GM12878 (cell line): ENCODE measurements around the gene TTLL8. TPM values are rescaled to one million over a fixed set of nuclear protein-coding genes. Genes with fewer than 3 reads are reported as not detected.

ENCODE experiments used
- ATAC-seq: fragments of 200-7000 bp; cut with Tn5 transposase; 3 replicates; pipeline ENCODE4 v1.9.1; 2020; ENCODE audit warnings: mild to moderate bottlenecking, moderate library complexity
- BruUV-seq: library from RNA; stranded (reverse); fragments of 400-500 nt; replicated peaks from 2 replicates; lab custom pipeline; 2021; lab: Mats Ljungman, UMichigan
- CTCF ChIA-PET: fragments of 300-600 bp; sonication (Branson Sonifier 250); formaldehyde crosslinking; extraction: SDS; loops from one replicate; lab custom pipeline; 2021; ENCODE audit warnings: inconsistent platforms; lab: Yijun Ruan, JAX
- POLR2A ChIA-PET: fragments of 350-600 bp; formaldehyde crosslinking; extraction: SDS; loops from one replicate; lab custom pipeline; 2021; ENCODE audit warnings: inconsistent platforms; lab: Charles Lee
- RAD21 ChIA-PET: fragments of 300-600 bp; sonication (Branson Sonifier 250); formaldehyde crosslinking; loops from one replicate; lab custom pipeline; 2023; ENCODE audit warnings: antibody characterized with exemption; ENCODE audit not compliant: unreplicated experiment; lab: Charles Lee
- SMC1A ChIA-PET: fragments of 300-600 bp; sonication (Branson Sonifier 250); formaldehyde crosslinking; loops from one replicate; lab custom pipeline; 2023; ENCODE audit not compliant: unreplicated experiment, uncharacterized antibody; lab: Charles Lee
- DNase-seq: peaks from one replicate; pipeline ENCODE4 v3.0.0-alpha.2; 2011; ENCODE audit warnings: low read depth, low spot score
- FAIRE-seq: peaks from 3 replicates; lab custom pipeline; 2011; peaks lifted over from hg19 to GRCh38; lab: Jason Lieb, UNC
- H2AFZ ChIP-seq: 2 replicates; pipeline ENCODE4 v1.6.0; 2011; ENCODE audit warnings: low read depth, low read length, control low read depth; ENCODE audit not compliant: control insufficient read depth
- H3K27ac ChIP-seq: 2 replicates; pipeline ENCODE4 v1.5.1; 2011; ENCODE audit warnings: control low read depth; ENCODE audit not compliant: control insufficient read depth, insufficient read depth
- H3K27me3 ChIP-seq, 2 experiments: replicated peaks in 1 of 2; 2 replicates each; pipeline versions ENCODE4 v1.6.0 to v1.6.1; 2011; ENCODE audit warnings: low read length in 1 of 2; ENCODE audit not compliant: control insufficient read depth in 2 of 2, insufficient read depth in 2 of 2
- H3K36me3 ChIP-seq, 2 experiments: 2 replicates each; pipeline ENCODE4 v1.5.1; 2011; ENCODE audit warnings: low read length in 1 of 2; ENCODE audit not compliant: control insufficient read depth in 2 of 2, insufficient read depth in 2 of 2
- H3K4me1 ChIP-seq: 2 replicates; pipeline ENCODE4 v1.6.1; 2011; ENCODE audit warnings: mild to moderate bottlenecking, low read length, moderate library complexity, mixed read lengths; ENCODE audit not compliant: control insufficient read depth, insufficient read depth
- H3K4me2 ChIP-seq: 2 replicates; pipeline ENCODE4 v1.6.0; 2011; ENCODE audit warnings: control low read depth; ENCODE audit not compliant: control insufficient read depth, insufficient read depth
- H3K4me3 ChIP-seq: fragments of 200-600 bp; sonication (generic); 2 replicates; pipeline ENCODE4 v1.5.1; 2016
- H3K79me2 ChIP-seq: 2 replicates; pipeline ENCODE4 v1.6.0; 2011; ENCODE audit warnings: low read length; ENCODE audit not compliant: control insufficient read depth, insufficient read depth
- H3K9ac ChIP-seq: 2 replicates; pipeline ENCODE4 v1.8.0; 2011; ENCODE audit warnings: low read length, control low read depth, mixed read lengths; ENCODE audit not compliant: control insufficient read depth, insufficient read depth
- H3K9me3 ChIP-seq: replicated peaks from 3 replicates; pipeline ENCODE4 v1.5.1; 2011; ENCODE audit warnings: mild to moderate bottlenecking, low read length; ENCODE audit not compliant: control insufficient read depth, insufficient read depth
- H4K20me1 ChIP-seq: 2 replicates; pipeline ENCODE4 v1.6.0; 2011; ENCODE audit not compliant: control insufficient read depth, insufficient read depth
- E2F4 ChIP-seq: IDR thresholded peaks from 2 replicates; pipeline ENCODE4 v1.6.1; 2012; ENCODE audit warnings: low read depth, low read length, improper control_type of control experiment
- EED ChIP-seq: sonication (generic); IDR thresholded peaks from 2 replicates; pipeline ENCODE4 v1.6.1; 2016; ENCODE audit warnings: antibody characterized with exemption, low read depth
- FOXM1 ChIP-seq: IDR thresholded peaks from 2 replicates; pipeline ENCODE4 v1.6.1; 2012; ENCODE audit warnings: low read depth, mild to moderate bottlenecking, inconsistent platforms, low read length, moderate library complexity
- POLR2AphosphoS2 ChIP-seq: IDR thresholded peaks from 2 replicates; pipeline ENCODE4 v1.6.1; 2011; ENCODE audit warnings: low read depth, mild to moderate bottlenecking, low read length, improper control_type of control experiment, moderate library complexity
- SMAD1 ChIP-seq: fragments of 450-650 bp; IDR thresholded peaks from 2 replicates; pipeline ENCODE4 v1.6.1; 2018; ENCODE audit warnings: mild to moderate bottlenecking, low read depth; ENCODE audit not compliant: partially characterized antibody
- SMARCA5 ChIP-seq: fragments of 450-650 bp; IDR thresholded peaks from 2 replicates; pipeline ENCODE4 v1.6.1; 2017; ENCODE audit warnings: mild to moderate bottlenecking
- SREBF1 ChIP-seq: IDR thresholded peaks from 2 replicates; pipeline ENCODE4 v1.6.1; 2012; ENCODE audit warnings: mild to moderate bottlenecking, low read length
- SRF ChIP-seq, 2 experiments: IDR thresholded peaks; 2 replicates each; pipeline ENCODE4 v1.6.1; 2011; ENCODE audit warnings: low read depth in 2 of 2, low read length in 2 of 2, mild to moderate bottlenecking in 1 of 2, moderate library complexity in 1 of 2
- STAT1 ChIP-seq: fragments of 450-650 bp; conservative IDR thresholded peaks from 2 replicates; pipeline ENCODE4 v1.6.1; 2014; ENCODE audit warnings: antibody characterized with exemption, mild to moderate bottlenecking
- SUPT20H ChIP-seq: IDR thresholded peaks from 2 replicates; pipeline ENCODE4 v1.6.1; 2011; ENCODE audit warnings: low read depth, mild to moderate bottlenecking, low read length, moderate library complexity, borderline replicate concordance; ENCODE audit not compliant: control insufficient read depth
- SUZ12 ChIP-seq: fragments of 200-600 bp; sonication (generic); IDR thresholded peaks from one replicate; pipeline ENCODE4 v1.6.1; 2018; ENCODE audit warnings: antibody characterized with exemption, mild to moderate bottlenecking; ENCODE audit not compliant: unreplicated experiment
- YBX1 ChIP-seq: fragments of 450-650 bp; IDR thresholded peaks from 2 replicates; pipeline ENCODE4 v1.6.1; 2016; ENCODE audit warnings: antibody characterized with exemption
- ZBTB40 ChIP-seq: fragments of 450-650 bp; IDR thresholded peaks from 2 replicates; pipeline ENCODE4 v1.6.1; 2016; ENCODE audit warnings: mild to moderate bottlenecking, moderate library complexity, borderline replicate concordance
- ZNF274 ChIP-seq: IDR thresholded peaks from one replicate; pipeline ENCODE4 v1.8.0; 2011; ENCODE audit not compliant: insufficient read length, insufficient read depth
- ZNF622 ChIP-seq: fragments of 450-650 bp; IDR thresholded peaks from 2 replicates; pipeline ENCODE4 v1.6.1; 2017; ENCODE audit warnings: mild to moderate bottlenecking, inconsistent platforms
- WGBS: methylation state at CpG from one replicate; pipeline ENCODE4 v1.1.6; 2016; ENCODE audit warnings: low lambda C conversion rate; ENCODE audit not compliant: insufficient replicate concordance, insufficient coverage; ENCODE audit errors: missing lambda C conversion rate; 5-methylcytosine and 5-hydroxymethylcytosine counted together
- in situ Hi-C: fragments of 300-500 bp; cut with MboI; formaldehyde crosslinking; loops from 9 replicates; pipeline ENCODE4 v1.14.3; 2018; ENCODE audit warnings: mixed read lengths
- intact Hi-C: fragments of 100-400 bp; cut with micrococcal nuclease; formaldehyde crosslinking; loops from one replicate; pipeline ENCODE4 v1.14.2; 2022; ENCODE audit not compliant: unreplicated experiment
- polyA plus RNA-seq, 11 experiments: library from polyadenylated mRNA; depleted of rRNA in 4 of 11; unstranded in 6 of 11; stranded (reverse) in 5 of 11; fragments of >200 nt; fragmentation: Nextera tagmentation in 4 of 11; fragmentation: Illumina TruSeq in 1 of 11; extraction: Ambion mirVana in 4 of 11; extraction: Trizol in 1 of 11; gene quantifications; 1 replicate in 1 of 11; 2 replicates in 10 of 11; pipeline versions ENCODE4 v1.2.1 to v1.2.3, GENCODE V29; 2011 to 2016; ENCODE audit warnings: inconsistent platforms in 2 of 11, missing spikeins in 2 of 11, low read depth in 1 of 11
- total RNA-seq, 4 experiments: library from RNA; depleted of rRNA in 3 of 4; stranded (reverse); fragments of >200 nt in 3 of 4; fragmentation: Illumina TruSeq in 1 of 4; extraction: Trizol in 1 of 4; gene quantifications; 2 replicates each; pipeline versions ENCODE4 v1.2.1 to v1.2.3, GENCODE V29; 2013 to 2021
- TF ChIP-seq, protein P1 (sequence below): fragments of 450-650 bp; IDR thresholded peaks from 2 replicates; pipeline ENCODE4 v1.6.1; 2016; ENCODE audit warnings: mild to moderate bottlenecking

The TTLL8 gene
- total and polyA plus RNA-seq, 10 of the 15 experiments (the other 5 are each of a cell fraction or from before 2014, with no cell fraction given), result not detected

GRCh38 chr22:50035976-50036724, 21.9 kb downstream of the TTLL8 start (continued):
- no peak for TF ChIP-seq E2F4
- no peak for TF ChIP-seq SUPT20H
- no peak for TF ChIP-seq SRF (IDR thresholded peaks at IDR 0.05; ENCODE audit: low read depth in 2 of 2, low read length in 2 of 2)
- no peak for TF ChIP-seq ZNF274
- TF ChIP-seq SMARCA5, result no peak
- TF ChIP-seq STAT1, result no peak
- TF ChIP-seq SMAD1, result no peak
- TF ChIP-seq, all 136 proteins: peak for 0

DNA sequence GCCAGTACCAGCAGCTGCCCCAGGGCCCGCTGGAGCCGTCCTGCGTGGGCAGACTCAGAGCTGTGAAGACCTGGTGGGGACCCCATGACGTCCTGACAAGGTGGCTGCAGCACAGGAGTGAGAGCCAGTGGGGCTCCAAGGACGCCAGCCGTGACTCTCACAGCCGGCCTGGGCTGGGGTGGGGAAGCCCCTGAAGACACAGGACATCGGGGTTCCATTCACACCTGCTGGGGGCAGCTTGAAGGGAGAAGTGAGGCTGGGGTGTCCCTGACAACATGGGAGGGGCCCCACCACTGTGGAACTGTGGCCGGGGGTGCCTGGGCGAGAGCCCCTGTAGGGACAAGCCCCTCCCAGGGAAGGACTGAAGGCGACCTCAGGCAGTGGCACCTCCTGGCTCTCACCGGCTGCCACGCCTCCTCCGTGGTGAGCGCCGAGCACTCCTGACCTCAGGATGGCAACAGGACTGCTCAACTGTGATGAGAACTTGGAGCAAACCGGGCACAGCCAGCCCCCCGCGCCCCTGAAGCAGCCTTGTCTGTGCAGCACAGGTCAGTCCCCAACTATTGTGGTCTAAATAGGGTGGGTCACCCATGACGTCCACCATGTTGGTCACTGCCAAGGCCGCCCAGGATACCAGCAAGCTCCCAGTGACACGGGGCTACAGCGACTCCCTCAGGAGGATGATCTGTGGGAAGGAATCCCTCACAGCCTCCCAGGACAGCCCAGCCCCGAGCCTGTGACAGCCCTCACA, 22.8 kb downstream of the TTLL8 start:
- 27% methylated on average over 24 of the region's 24 CpGs for WGBS
- POLR2A ChIA-PET, result no interaction called here
- CTCF ChIA-PET, result interaction anchor here (1.4 kb wide), 1 partner anchor 104 kb away, joined by 3 read pairs; no protein-coding TSS in a partner anchor
- Histone ChIP-seq H3K27me3 (peaks cover 0 to 4% of the 10 kb centered on the region in 2 experiments; a peak in 1 of 4 replicates), H3K27ac (no peak overlapping the region), H3K4me1 (peaks cover 6% of the 10 kb centered on the region; the same call in 1 of the 2 replicates), H3K9me3 (no peaks in the 10 kb centered on the region; the same call in 2 of the 3 replicates), H3K4me3 (no peak overlapping the region), H3K36me3 (no peaks in the 10 kb centered on the region), H3K79me2 (no peaks in the 10 kb centered on the region), H3K4me2 (no peak overlapping the region), H3K9ac (no peak overlapping the region), H4K20me1 (no peaks in the 10 kb centered on the region), H2AFZ (no peak overlapping the region)
- RAD21 ChIA-PET, result interaction anchor here (1.2 kb wide), 1 partner anchor 41 kb away, joined by 3 read pairs; no protein-coding TSS in a partner anchor
- in situ Hi-C loops (loop anchor here (25.0 kb wide), 1 partner anchor 698 kb away; no protein-coding TSS in a partner anchor), intact Hi-C loops (no loop called here)
- SMC1A ChIA-PET, result interaction anchor here (1.4 kb wide), 1 partner anchor 105 kb away, joined by 5 read pairs; no protein-coding TSS in a partner anchor
- FAIRE-seq (no peak), ATAC-seq (peak; percentile 16; the same call in 2 of the 3 replicates), DNase-seq (no peak)
- no TSS peak for BruUV-seq
- TF ChIP-seq SUZ12 (no peak), ZBTB40 (no peak), ZNF622 (no peak), POLR2AphosphoS2 (no peak), FOXM1 (no peak), SREBF1 (no peak), EED (no peak), YBX1 (no peak)
- TF ChIP-seq, protein P1, sequence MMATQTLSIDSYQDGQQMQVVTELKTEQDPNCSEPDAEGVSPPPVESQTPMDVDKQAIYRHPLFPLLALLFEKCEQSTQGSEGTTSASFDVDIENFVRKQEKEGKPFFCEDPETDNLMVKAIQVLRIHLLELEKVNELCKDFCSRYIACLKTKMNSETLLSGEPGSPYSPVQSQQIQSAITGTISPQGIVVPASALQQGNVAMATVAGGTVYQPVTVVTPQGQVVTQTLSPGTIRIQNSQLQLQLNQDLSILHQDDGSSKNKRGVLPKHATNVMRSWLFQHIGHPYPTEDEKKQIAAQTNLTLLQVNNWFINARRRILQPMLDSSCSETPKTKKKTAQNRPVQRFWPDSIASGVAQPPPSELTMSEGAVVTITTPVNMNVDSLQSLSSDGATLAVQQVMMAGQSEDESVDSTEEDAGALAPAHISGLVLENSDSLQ, result no peak
